Measurements from ENCODE around the gene MKKS. TPM values are rescaled to one million over a fixed set of nuclear protein-coding genes. Genes with fewer than 3 reads are reported as not detected.

The MKKS gene
- total RNA-seq, 4 donors from 2014 or later, result 8.3 to 24.0 (median 13.8) TPM

GRCh38 chr20:10466855-10467254, 32.8 kb upstream of the MKKS start:
- TF ChIP-seq, protein P1, sequence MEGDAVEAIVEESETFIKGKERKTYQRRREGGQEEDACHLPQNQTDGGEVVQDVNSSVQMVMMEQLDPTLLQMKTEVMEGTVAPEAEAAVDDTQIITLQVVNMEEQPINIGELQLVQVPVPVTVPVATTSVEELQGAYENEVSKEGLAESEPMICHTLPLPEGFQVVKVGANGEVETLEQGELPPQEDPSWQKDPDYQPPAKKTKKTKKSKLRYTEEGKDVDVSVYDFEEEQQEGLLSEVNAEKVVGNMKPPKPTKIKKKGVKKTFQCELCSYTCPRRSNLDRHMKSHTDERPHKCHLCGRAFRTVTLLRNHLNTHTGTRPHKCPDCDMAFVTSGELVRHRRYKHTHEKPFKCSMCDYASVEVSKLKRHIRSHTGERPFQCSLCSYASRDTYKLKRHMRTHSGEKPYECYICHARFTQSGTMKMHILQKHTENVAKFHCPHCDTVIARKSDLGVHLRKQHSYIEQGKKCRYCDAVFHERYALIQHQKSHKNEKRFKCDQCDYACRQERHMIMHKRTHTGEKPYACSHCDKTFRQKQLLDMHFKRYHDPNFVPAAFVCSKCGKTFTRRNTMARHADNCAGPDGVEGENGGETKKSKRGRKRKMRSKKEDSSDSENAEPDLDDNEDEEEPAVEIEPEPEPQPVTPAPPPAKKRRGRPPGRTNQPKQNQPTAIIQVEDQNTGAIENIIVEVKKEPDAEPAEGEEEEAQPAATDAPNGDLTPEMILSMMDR (IDR thresholded peaks at IDR 0.05; ENCODE audit: low read depth), result no peak

GRCh38 chr20:10466325-10466724, 32.3 kb upstream of the MKKS start:
- TF ChIP-seq, protein P1 (IDR thresholded peaks at IDR 0.05; ENCODE audit: low read depth), result no peak

DNA sequence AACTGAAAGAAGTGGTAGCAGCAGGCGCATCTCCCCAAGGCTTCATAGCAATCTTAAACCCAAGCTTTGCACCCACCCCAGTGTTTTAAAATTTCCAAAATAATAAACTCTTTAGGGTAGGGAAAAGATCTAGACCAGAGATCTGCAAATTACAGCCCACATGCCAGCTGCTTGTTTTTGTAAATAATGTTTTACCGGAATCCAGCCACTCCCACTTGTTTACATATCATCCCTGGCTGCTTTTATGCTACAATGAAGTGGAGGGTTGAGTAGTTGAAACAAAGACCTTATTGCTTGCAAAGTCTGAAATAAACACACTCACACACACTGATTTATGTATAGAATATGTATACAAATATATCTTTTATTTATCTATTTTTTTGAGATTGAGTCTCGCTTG, 31.1 kb upstream of the MKKS start:
- TF ChIP-seq, protein P1 (IDR thresholded peaks at IDR 0.05; ENCODE audit: low read depth), result no peak

- TF ChIP-seq, protein P1 (IDR thresholded peaks at IDR 0.05; ENCODE audit: low read depth), result no peak
Observed at GRCh38 chr20:10463622-10464021, 29.6 kb upstream of the MKKS start.

DNA sequence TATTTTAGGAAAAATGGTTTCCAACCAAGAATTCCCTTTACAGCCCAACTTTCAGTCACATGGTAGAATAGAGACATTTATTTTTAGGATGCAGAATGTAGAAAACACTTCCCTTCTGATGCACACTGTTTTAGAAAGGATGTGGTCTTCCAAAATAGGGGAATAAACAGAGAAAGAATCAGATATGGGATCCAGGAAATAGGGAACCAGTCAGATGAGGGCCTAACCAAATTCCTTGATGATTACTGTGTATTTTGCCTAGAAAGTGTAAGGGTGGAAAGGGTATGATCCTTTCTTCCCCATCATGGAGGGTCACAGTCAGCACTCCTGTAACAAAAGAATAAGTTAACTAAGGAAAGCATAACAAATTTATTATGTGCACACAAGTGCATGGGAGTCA, 28.5 kb upstream of the MKKS start:
- TF ChIP-seq, protein P1 (IDR thresholded peaks at IDR 0.05; ENCODE audit: low read depth), result no peak

- TF ChIP-seq, protein P1 (IDR thresholded peaks at IDR 0.05; ENCODE audit: low read depth), result no peak
Observed at GRCh38 chr20:10461495-10461894, 27.5 kb upstream of the MKKS start.

GRCh38 chr20:10454151-10454750, 20.2 kb upstream of the MKKS start:
- TF ChIP-seq, protein P1 (IDR thresholded peaks at IDR 0.05; ENCODE audit: low read depth), result no peak

Measured in subcutaneous adipose tissue (tissue), 4 donors.